GM12872 (cell line): ENCODE results near the gene VPS8.

Experiments used
- CTCF ChIP-seq: IDR thresholded peaks from 3 replicates; pipeline ENCODE4 v1.5.1; 2011; ENCODE audit warnings: low read depth, mild to moderate bottlenecking, low read length, moderate library complexity; ENCODE audit not compliant: insufficient read depth

The VPS8 gene

GRCh38 chr3:184807549-184807948 lies 4.4 kb upstream of the VPS8 start:
- TF ChIP-seq CTCF, result no peak

GRCh38 chr3:184808021-184808420 lies 3.9 kb upstream of the VPS8 start:
- peak; percentile 41; the same call in 2 of the 3 replicates for TF ChIP-seq CTCF

GRCh38 chr3:184810146-184810545 lies 1.8 kb upstream of the VPS8 start:
- TF ChIP-seq CTCF, result no peak

GRCh38 chr3:184811034-184811433 lies 932 bp upstream of the VPS8 start:
- no peak for TF ChIP-seq CTCF

- TF ChIP-seq CTCF, result no peak
Measured at GRCh38 chr3:184811663-184811998, 335 bp upstream of the VPS8 start.

GRCh38 chr3:184812662-184813042 lies 686 bp downstream of the VPS8 start:
- no peak for TF ChIP-seq CTCF

- TF ChIP-seq CTCF, result no peak
Measured at GRCh38 chr3:184813357-184813756, 1.4 kb downstream of the VPS8 start.

GRCh38 chr3:184814214-184814613 lies 2.2 kb downstream of the VPS8 start:
- TF ChIP-seq CTCF, result no peak
